Fibroblast of gingiva (primary cell): Measurements from ENCODE around the gene URAD.
"Not testable (repeated sequence)": the region's sequence is repeated elsewhere in the genome, so short reads cannot be mapped to it uniquely, and the experiment has no call there.

ENCODE experiments used
- DNase-seq: peaks from one replicate; pipeline ENCODE4 v3.0.0-alpha.2; 2011; ENCODE audit warnings: low read depth

Gene URAD

GRCh38 chr13:27969866-27970229 lies 18.6 kb downstream of the URAD start:
- no peak for DNase-seq

- no peak for DNase-seq
Measured at GRCh38 chr13:27969082-27969865, 19.2 kb downstream of the URAD start, which contains the start of gene CDX2. Gene CDX2, minus strand, starts transcription at chr13:27969315. Its CDS starts 309 bp downstream, at chr13:27969006.

GRCh38 chr13:27968316-27969081 lies 20.0 kb downstream of the URAD start:
- no peak for DNase-seq

GRCh38 chr13:27967736-27968315 lies 20.7 kb downstream of the URAD start:
- DNase-seq: no peak

GRCh38 chr13:27967203-27967735 lies 21.2 kb downstream of the URAD start:
- no peak for DNase-seq

- no peak for DNase-seq
Measured at GRCh38 chr13:27966641-27967202, 21.8 kb downstream of the URAD start.

- DNase-seq: no peak
Measured at GRCh38 chr13:27965740-27966640, 22.5 kb downstream of the URAD start.

GRCh38 chr13:27965343-27965739 lies 23.2 kb downstream of the URAD start:
- no peak for DNase-seq

GRCh38 chr13:27964741-27965323 lies 23.7 kb downstream of the URAD start:
- no peak for DNase-seq

- DNase-seq: not testable (repeated sequence)
Measured at GRCh38 chr13:27964206-27964605, 24.3 kb downstream of the URAD start.

- no peak for DNase-seq
Measured at GRCh38 chr13:27963491-27963890, 25.0 kb downstream of the URAD start.

- DNase-seq: no peak
Measured at GRCh38 chr13:27962982-27963381, 25.5 kb downstream of the URAD start.

GRCh38 chr13:27962128-27962841 lies 26.2 kb downstream of the URAD start:
- DNase-seq: no peak

- no peak for DNase-seq
Measured at GRCh38 chr13:27961227-27962085, 27.0 kb downstream of the URAD start.

GRCh38 chr13:27960362-27961226 lies 27.9 kb downstream of the URAD start:
- peak; percentile 17 for DNase-seq

GRCh38 chr13:27959976-27960361 lies 28.5 kb downstream of the URAD start:
- no peak for DNase-seq

GRCh38 chr13:27956576-27957300 lies 31.8 kb downstream of the URAD start:
- no peak for DNase-seq
